Urinary bladder (tissue), 4 donors: ENCODE data around the gene ZNF792. TPM values are rescaled to one million over a fixed set of nuclear protein-coding genes. Genes with fewer than 3 reads are reported as not detected.
"Not testable (repeated sequence)": the region's sequence is repeated elsewhere in the genome, so short reads cannot be mapped to it uniquely, and the experiment has no call there.

Experiments used
- DNase-seq: peaks from one replicate; pipeline ENCODE4 v3.0.0-alpha.2; 2015; ENCODE audit errors: extremely low spot score
- H3K27ac ChIP-seq: one replicate; pipeline ENCODE4 v1.5.1; 2013; ENCODE audit warnings: low read depth, mild to moderate bottlenecking, moderate library complexity
- H3K36me3 ChIP-seq: one replicate; pipeline ENCODE4 v1.6.1; 2013; ENCODE audit warnings: mild to moderate bottlenecking, moderate library complexity; ENCODE audit not compliant: insufficient read depth
- H3K4me1 ChIP-seq: one replicate; pipeline ENCODE4 v1.6.1; 2013; ENCODE audit warnings: mild to moderate bottlenecking, moderate library complexity; ENCODE audit not compliant: insufficient read depth
- H3K4me3 ChIP-seq: one replicate; pipeline ENCODE4 v1.5.1; 2013; ENCODE audit warnings: low read depth, low read length
- WGBS: extraction: QIAGEN DNeasy Blood & Tissue Kit; methylation state at CpG from one replicate; pipeline ENCODE4 v1.1.7; 2013; 5-methylcytosine and 5-hydroxymethylcytosine counted together
- polyA plus RNA-seq: library from polyadenylated mRNA; stranded (reverse); fragments of 200-250 nt; gene quantifications from one replicate; pipeline ENCODE4 v1.2.3, GENCODE V29; 2013
- total RNA-seq: library from RNA; depleted of rRNA; stranded (reverse); fragments of >200 nt; gene quantifications from one replicate; pipeline ENCODE4 v1.2.3, GENCODE V29; 2014
- donor health status: healthy with polysubstance abuse.
- donor health status: healthy.

The ZNF792 gene
- total and polyA plus RNA-seq, 2 donors: 3.9 to 12.5 TPM

DNA sequence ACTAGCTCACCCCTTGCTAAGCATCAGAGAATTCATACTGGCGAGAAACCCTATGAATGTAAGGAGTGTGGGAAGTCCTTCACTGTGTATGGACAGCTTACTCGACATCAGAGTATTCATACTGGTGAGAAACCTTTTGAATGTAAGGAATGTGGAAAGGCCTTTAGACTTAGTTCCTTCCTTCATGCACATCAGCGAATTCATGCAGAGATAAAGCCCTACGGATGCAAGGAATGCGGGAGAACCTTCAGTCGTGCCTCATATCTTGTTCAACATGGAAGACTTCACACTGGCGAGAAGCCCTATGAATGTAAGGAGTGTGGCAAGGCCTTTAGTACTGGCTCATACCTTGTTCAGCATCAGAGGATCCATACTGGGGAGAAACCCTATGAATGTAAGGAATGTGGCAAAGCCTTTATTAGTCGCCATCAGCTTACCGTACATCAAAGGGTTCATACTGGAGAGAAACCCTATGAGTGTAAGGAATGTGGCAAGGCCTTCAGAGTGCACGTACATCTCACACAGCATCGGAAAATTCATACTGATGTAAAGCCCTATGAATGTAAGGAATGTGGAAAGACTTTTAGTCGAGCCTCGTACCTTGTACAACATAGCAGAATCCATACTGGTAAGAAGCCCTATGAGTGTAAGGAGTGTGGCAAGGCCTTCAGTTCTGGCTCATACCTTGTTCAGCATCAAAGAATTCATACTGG, 20.0 kb downstream of the ZNF792 start:
- WGBS: 98% methylated on average over 13 of the region's 13 CpGs
- H3K4me3 ChIP-seq: no peak overlapping the region
- peaks cover 4% of the 10 kb centered on the region for H3K36me3 ChIP-seq
- no peak for DNase-seq
- H3K27ac ChIP-seq: no peak overlapping the region
- H3K4me1 ChIP-seq: no peaks in the 10 kb centered on the region

DNA sequence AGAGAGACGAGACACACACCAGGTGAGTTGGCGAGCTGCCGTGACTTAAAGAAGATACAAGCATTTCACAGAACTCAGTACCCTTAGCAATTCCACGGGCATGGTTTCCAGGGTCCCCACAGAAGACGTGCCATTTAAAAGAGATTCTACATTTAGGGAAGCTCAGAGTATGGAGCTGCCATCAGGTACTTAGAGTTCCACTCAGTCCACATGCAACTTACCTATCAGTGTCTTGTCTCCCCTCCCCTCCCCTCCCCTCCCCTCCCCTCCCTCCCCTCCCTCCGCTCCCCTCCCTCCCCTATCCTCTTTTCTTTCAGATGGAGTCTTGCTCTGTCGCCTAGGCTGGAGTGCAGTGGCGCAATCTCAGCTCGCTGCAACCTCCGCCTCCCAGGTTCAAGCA, 25.1 kb downstream of the ZNF792 start:
- 89% methylated on average over 10 of the region's 10 CpGs for WGBS
- Histone ChIP-seq H3K4me3 (no peak overlapping the region), H3K4me1 (no peaks in the 10 kb centered on the region), H3K36me3 (peaks cover 3% of the 10 kb centered on the region), H3K27ac (no peak overlapping the region)
- DNase-seq: no peak

DNA sequence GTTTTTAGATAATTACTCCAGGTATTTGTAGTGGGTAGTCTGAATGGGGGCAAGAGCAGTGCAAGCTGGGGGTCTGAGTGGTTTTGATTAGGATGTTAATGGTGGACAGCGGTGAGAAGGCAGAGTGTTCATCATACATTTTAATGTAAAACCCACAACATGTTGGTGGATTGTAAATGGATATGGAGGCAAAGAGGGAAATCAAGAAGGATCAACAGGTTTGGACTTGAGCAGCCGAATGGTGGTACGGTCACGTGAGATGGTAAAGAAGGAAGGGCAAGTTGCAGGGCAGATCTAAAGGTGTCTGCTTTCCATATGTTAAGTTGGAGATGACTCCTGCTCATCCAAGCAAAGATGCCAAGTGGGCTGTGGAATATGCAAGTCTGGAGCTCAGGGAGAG, 27.8 kb downstream of the ZNF792 start:
- Histone ChIP-seq H3K36me3 (peaks cover 3% of the 10 kb centered on the region), H3K4me3 (no peak overlapping the region), H3K4me1 (no peaks in the 10 kb centered on the region), H3K27ac (no peak overlapping the region)
- 99% methylated on average over 4 of the region's 4 CpGs for WGBS
- no peak for DNase-seq

DNA sequence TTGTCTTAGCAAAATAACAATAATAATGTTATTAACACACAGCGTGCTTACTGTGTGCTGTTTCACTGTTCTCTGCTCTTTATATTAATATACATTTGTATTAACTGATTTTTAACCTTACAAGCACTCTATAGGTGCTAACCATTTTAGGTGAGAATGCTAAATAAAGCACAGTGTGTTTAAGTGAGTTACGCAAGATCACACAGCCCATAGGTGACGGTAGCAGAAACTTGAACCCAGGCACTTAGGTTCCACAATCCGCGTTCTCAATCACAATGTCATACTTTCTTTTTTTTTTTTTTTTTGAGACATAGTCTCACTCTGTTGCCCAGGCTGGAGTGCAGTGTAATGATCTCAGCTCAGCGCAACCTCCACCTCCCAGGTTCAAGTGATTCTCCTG, 31.5 kb downstream of the ZNF792 start:
- no peaks in the 10 kb centered on the region for H3K4me1 ChIP-seq
- WGBS: 89% methylated on average over 6 of the region's 6 CpGs
- H3K27ac ChIP-seq: no peak overlapping the region
- H3K36me3 ChIP-seq: peaks cover 3% of the 10 kb centered on the region
- H3K4me3 ChIP-seq: no peak overlapping the region
- no peak for DNase-seq

DNA sequence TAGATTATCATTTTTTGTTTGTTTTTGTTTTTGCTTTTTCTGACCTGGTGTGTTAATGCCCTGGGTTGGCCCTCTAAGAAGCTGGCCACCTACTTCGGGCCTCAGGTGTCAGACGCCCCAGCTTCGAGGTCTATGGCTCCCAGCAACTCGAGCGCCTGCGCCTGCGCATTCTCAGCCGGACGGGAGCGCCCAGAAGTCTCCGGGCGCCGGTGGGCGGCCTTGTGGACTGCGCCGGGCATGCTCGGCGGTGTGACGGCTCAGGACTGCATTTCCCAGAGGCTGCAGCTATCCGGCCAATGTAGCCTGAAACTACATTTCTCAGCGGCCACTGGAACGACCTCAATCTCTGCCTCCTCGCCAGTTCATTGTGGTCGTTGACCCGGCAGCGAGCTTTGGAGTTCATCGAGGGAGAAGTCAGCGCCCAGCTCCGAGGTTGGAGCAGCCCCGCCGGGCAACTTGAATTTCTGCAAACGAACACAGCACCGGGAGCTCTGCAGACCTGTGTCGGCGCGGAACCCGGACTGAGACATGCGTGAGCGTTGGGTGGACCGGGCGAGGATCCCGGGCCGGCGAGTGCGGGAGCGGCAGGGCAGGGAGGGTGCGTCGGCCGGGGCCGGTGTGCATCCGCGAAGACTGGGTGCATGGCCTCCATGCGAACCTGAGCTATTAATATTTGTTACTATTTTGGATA, 37.2 kb downstream of the ZNF792 start, which contains the start of gene ZNF30:
TSS of gene ZNF30 (plus strand) at position 219 of the 691 bp plus-strand sequence. CDS start 3,045 bp downstream, outside the sequence.
- WGBS: under 1% methylated on average over 53 of the region's 53 CpGs
- Histone ChIP-seq H3K4me1 (no peaks in the 10 kb centered on the region), H3K4me3 (peak within 1 kb of the TSS; percentile 62), H3K27ac (no peak within 1 kb of the TSS), H3K36me3 (peaks cover 1% of the 10 kb centered on the region)
- DNase-seq: peak; percentile 75

DNA sequence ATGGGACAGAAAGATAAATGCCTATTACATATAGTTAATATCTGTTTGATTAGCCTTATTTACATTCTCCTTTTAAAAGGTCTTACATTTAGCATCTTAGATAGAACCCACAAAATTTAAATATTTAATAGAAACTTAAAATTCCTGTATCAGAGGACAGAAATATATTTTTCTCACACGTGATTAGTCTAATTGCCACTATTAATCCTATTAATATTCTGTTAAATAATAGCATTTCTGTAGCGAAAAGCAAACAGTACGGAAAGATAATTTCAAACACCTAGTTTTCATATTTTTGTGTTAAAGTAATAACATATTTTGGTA, 37.7 kb downstream of the ZNF792 start:
- Histone ChIP-seq H3K4me1 (no peaks in the 10 kb centered on the region), H3K36me3 (no peaks in the 10 kb centered on the region), H3K4me3 (no peak overlapping the region), H3K27ac (no peak overlapping the region)
- 67% methylated on average over 3 of the region's 3 CpGs for WGBS
- DNase-seq: no peak

DNA sequence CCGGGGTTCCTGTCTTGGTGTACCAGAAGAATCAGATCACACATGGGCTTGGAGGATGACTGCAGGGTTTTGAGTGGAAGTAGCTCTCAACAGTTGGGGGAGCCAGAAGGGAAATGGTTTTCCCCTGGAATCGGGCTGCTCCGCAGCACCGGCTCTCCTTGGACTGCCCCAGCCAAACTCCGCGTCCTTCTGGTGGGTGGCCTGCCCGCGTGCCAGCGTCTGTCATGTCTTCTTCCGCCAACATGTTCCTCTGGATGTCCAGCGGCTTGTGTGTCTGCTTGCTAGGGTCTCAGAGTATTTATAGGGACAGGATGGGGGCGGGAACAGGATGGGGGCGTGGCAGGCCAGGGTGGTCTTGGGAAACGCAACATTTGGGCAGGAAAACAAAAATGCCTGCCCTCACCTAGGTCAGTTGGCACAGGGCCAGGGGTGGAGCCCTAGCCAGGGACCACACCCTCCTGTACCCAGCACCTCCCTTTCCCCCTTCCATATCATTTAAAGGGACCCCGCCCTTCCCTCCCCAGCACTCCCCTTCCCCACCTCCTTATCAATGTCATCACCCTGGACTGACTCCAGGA, 38.7 kb downstream of the ZNF792 start:
- Histone ChIP-seq H3K27ac (no peak overlapping the region), H3K4me3 (no peak overlapping the region), H3K4me1 (no peaks in the 10 kb centered on the region), H3K36me3 (no peaks in the 10 kb centered on the region)
- WGBS: 93% methylated on average over 15 of the region's 15 CpGs
- DNase-seq: no peak

DNA sequence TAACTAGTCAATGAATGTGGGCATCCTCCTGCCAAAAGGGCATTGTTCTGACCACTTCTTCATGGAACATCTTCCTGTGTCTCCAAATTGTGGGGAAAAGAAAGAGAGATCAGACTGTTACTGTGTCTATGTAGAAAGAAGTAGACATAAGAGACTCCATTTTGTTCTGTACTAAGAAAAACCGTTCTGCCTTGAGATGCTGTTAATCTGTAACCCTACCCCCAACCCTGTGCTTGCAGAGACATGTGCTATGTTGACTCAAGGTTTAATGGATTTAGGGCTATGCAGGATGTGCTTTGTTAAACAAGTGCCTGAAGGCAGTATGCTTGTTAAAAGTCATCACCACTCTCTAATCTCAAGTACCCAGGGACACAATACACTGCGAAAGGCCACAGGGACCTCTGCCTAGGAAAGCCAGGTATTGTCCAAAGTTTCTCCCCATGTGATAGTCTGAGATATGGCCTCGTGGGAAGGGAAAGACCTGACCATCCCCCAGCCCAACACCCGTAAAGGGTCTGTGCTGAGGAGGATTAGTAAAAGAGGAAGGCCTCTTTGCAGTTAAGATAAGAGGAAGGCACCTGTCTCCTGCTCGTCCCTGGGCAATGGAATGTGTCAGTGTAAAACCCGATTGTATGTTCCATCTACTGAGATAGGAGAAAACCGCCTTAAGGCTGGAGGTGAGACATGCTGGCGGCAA, 43.8 kb downstream of the ZNF792 start:
- DNase-seq, H3K4me1 ChIP-seq, H3K27ac ChIP-seq, H3K4me3 ChIP-seq, H3K36me3 ChIP-seq: not testable (repeated sequence)
- WGBS: 63% methylated on average over 8 of the region's 8 CpGs

DNA sequence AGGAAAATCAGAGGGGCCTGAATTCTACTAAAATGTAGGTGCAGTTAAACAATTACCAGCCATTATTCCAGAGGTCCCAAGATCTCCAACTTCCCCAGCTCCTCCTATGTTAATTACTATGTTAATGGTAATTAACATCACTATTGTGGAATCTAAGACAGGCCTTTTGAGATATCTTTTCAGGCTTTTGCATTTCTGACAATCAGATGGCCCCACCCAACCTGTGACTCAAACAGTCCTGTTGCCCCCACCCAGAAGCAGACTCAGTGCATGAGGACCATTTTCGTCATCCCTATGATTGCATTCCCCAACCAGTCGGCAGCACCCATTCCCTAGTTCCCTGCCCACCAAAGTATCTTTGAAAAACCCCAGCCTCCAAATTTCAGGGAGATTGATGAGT, 45.8 kb downstream of the ZNF792 start:
- Histone ChIP-seq H3K36me3 (no peaks in the 10 kb centered on the region), H3K4me1 (no peaks in the 10 kb centered on the region), H3K27ac (no peak overlapping the region), H3K4me3 (no peak overlapping the region)
- 79% methylated on average over 2 of the region's 2 CpGs for WGBS
- no peak for DNase-seq

DNA sequence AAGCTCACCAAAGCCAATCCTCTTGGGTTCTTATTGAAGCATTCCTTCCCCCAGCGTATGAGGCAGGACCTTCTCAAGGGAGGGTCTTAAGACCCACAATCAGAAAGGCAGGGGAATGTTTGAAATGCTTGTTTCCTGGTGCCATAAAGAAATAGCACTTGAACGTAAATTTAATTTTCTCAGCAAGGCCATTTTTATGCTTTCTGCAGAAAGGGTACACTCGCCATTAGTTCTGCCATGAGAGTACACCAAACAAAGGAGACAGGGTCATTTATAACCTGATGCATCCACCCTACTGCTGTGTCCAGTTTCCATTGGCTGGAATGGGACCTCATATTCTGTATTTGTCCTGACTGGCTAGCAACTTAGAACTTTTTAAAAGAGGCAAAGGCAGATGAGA, 46.9 kb downstream of the ZNF792 start:
- not testable (repeated sequence) for H3K4me3 ChIP-seq
- WGBS: 81% methylated on average over 3 of the region's 3 CpGs

DNA sequence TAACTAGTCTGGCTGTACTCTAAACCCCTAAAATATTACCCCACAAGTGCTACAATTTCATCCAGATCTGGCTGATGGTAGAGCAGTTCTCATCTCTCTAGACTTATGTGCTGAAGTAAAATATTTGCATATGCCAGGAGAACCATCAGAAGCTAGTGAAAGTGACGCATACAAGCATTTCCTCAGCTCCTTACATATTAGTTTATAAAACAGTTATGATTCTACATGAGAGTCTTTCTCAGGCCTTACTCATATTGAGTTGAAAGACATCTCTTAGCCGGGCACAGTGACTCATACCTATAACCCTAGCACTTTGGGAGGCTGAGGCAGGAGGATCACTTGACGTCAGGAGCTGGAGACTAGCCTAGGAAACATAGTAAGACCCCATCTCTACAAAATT, 53.3 kb downstream of the ZNF792 start:
- H3K4me3 ChIP-seq: no peak overlapping the region
- no peaks in the 10 kb centered on the region for H3K36me3 ChIP-seq
- DNase-seq: no peak
- no peaks in the 10 kb centered on the region for H3K4me1 ChIP-seq
- no peak overlapping the region for H3K27ac ChIP-seq
- 89% methylated on average over 3 of the region's 3 CpGs for WGBS

More for the DNA sequence above, 46.9 kb downstream of the ZNF792 start:
- not testable (repeated sequence) for H3K36me3 ChIP-seq, DNase-seq, H3K27ac ChIP-seq, H3K4me1 ChIP-seq
